GM21717 (cell line): ENCODE results near the gene DISP3.

ENCODE experiments used
- ATAC-seq: cut with Tn5 transposase; IDR thresholded peaks from one replicate; pipeline ENCODE4 v1.9.1; 2021; ENCODE audit warnings: mild to moderate bottlenecking, moderate library complexity; ENCODE audit not compliant: unreplicated experiment

The DISP3 gene

GRCh38 chr1:11525516-11525915 is 46.6 kb downstream of the DISP3 start:
- ATAC-seq: no peak

- no peak for ATAC-seq
Measured at GRCh38 chr1:11526071-11526895, 47.3 kb downstream of the DISP3 start.

GRCh38 chr1:11527541-11528452 is 48.8 kb downstream of the DISP3 start:
- no peak for ATAC-seq

GRCh38 chr1:11528611-11529261 is 49.8 kb downstream of the DISP3 start:
- no peak for ATAC-seq

- no peak for ATAC-seq
Measured at GRCh38 chr1:11529330-11529729, 50.4 kb downstream of the DISP3 start.

- no peak for ATAC-seq
Measured at GRCh38 chr1:11529763-11530730, 51.1 kb downstream of the DISP3 start.

- no peak for ATAC-seq
Measured at GRCh38 chr1:11530731-11531311, 51.9 kb downstream of the DISP3 start.

- ATAC-seq: no peak
Measured at GRCh38 chr1:11531314-11531870, 52.4 kb downstream of the DISP3 start.

GRCh38 chr1:11531943-11532342 is 53.0 kb downstream of the DISP3 start:
- no peak for ATAC-seq

GRCh38 chr1:11533790-11534787 is 55.1 kb downstream of the DISP3 start:
- ATAC-seq: no peak

- no peak for ATAC-seq
Measured at GRCh38 chr1:11534846-11535245, 55.9 kb downstream of the DISP3 start.

GRCh38 chr1:11535316-11535715 is 56.4 kb downstream of the DISP3 start:
- ATAC-seq: no peak

GRCh38 chr1:11535761-11536572 is 57.0 kb downstream of the DISP3 start:
- no peak for ATAC-seq

GRCh38 chr1:11536573-11537379 is 57.8 kb downstream of the DISP3 start:
- no peak for ATAC-seq

- no peak for ATAC-seq
Measured at GRCh38 chr1:11537380-11537764, 58.4 kb downstream of the DISP3 start.

GRCh38 chr1:11537854-11538591 is 59.1 kb downstream of the DISP3 start:
- no peak for ATAC-seq
